AML-193 (cell line): Measurements from ENCODE around the gene KLHDC9.
"Not testable (repeated sequence)": the region's sequence is repeated elsewhere in the genome, so short reads cannot be mapped to it uniquely, and the experiment has no call there.

Experiments used
- DNase-seq, 2 experiments: peaks; one replicate each; lab custom pipeline; 2025; lab: John Stamatoyannopoulos, UW

Gene KLHDC9

DNA sequence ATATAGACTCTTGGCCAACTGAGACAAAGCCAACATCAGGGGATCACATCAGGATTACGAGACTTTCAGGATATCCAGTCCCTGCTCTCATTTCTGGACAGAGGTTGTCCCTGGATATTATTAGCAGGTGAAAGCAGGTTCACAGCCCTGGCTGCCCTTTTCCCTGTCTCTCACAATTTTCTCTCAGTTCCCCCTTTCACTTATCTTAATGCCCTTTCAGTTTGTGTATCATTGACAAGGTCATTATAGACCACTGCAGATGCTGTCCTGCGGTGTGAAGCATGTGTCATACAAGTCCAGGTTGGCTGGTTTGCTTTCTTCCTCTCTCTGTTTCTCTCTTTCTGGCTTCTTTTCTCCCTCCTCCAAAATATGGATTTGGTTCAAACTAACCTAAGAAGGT lies 2.1 kb upstream of the KLHDC9 start:
- DNase-seq = no peak

- peak; percentile 61 to 66 for DNase-seq
These were observed 1.6 kb upstream of the KLHDC9 start for GRCh38 chr1:161096530-161096929.

- no peak for DNase-seq
These were observed 1.1 kb downstream of the KLHDC9 start for GRCh38 chr1:161099090-161099802.

- no peak for DNase-seq
These were observed 2.4 kb downstream of the KLHDC9 start for GRCh38 chr1:161100556-161100955.

DNA sequence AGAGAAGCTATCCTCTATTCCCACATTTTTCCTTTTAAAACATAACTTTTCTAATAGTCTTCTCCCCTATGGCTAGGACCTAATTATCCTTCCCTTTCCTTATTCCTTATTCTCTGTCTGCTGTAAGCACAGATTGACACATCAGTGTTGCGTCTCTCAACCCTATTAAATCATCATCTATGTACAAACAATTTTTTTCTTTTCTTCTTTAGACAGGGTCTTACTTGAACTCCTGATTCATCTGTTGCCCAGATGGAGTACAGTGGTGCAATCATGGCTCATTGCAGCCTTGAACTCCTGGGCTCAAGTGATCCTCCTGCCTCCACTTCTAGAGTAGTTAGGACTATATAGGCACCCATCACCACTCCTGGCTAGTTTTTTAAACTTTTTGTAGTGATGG lies 8.3 kb downstream of the KLHDC9 start:
- DNase-seq = no peak

- no peak for DNase-seq
These were observed 13.0 kb downstream of the KLHDC9 start for GRCh38 chr1:161111117-161111516.

- peak in 1 of 2 experiments; percentile 16 for DNase-seq
These were observed 13.4 kb downstream of the KLHDC9 start for GRCh38 chr1:161111527-161111926.

DNA sequence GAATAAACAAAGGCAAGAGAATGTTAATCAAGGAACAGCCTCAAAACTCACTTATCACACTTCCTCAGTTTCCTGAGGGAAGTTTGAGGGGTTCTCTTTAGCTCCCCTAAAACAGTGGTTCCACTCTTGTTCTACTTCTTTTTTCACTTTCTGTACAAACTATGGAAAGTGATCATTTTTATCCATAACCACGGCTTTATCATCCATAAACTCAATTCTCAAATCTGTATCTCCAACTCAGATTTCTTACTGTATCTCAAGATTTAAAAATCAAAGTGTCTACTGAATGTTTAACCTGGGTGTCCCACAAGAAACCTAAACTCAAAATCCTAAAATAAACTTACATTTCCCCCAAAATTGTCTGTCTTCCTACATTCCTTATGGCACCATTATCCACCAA lies 15.8 kb downstream of the KLHDC9 start:
- no peak for DNase-seq

GRCh38 chr1:161114556-161114955 lies 16.4 kb downstream of the KLHDC9 start:
- no peak for DNase-seq

DNA sequence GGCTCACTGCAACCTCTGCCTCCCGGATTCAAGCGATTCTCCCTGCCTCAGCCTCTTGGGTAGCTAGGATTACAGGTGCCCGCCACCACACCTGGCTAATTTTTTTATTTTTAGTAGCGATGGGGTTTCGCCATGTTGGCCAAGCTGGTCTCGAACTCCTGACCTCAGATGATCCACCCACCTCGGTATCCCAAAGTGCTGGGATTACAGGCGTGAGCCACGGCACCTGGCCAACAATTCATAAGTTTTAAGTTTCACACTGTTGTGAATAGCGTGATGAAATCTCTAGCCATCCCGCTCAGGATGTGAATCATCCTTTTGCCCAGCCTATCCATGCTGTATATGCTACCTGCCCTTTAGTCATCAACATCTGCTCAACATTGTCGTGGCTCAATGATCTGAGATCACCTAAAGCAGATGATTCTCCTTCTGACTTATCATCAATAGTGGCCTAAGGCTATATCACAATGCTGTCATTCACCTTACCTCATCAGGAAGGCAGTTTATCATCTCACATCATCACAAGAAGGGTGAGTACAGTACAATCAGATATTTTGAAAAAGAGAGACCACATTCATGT lies 17.1 kb downstream of the KLHDC9 start:
- DNase-seq = peak in 1 of 2 experiments; percentile 28

GRCh38 chr1:161115961-161116360 lies 17.8 kb downstream of the KLHDC9 start:
- not testable (repeated sequence) for DNase-seq

- peak; percentile 71 to 73 for DNase-seq
These were observed 19.8 kb downstream of the KLHDC9 start, which contains the start of the genes NIT1 and PFDN2 for GRCh38 chr1:161117759-161118581. TSS of gene NIT1 (plus strand) at chr1:161118105. CDS start at chr1:161118177, 72 bp downstream. TSS of gene PFDN2 (minus strand) at chr1:161118037. CDS start at chr1:161118026, 11 bp downstream.

- DNase-seq = peak; percentile 54 to 72
These were observed 21.1 kb downstream of the KLHDC9 start for GRCh38 chr1:161119092-161119903.

GRCh38 chr1:161121042-161121650 lies 23.0 kb downstream of the KLHDC9 start:
- DNase-seq = no peak

DNA sequence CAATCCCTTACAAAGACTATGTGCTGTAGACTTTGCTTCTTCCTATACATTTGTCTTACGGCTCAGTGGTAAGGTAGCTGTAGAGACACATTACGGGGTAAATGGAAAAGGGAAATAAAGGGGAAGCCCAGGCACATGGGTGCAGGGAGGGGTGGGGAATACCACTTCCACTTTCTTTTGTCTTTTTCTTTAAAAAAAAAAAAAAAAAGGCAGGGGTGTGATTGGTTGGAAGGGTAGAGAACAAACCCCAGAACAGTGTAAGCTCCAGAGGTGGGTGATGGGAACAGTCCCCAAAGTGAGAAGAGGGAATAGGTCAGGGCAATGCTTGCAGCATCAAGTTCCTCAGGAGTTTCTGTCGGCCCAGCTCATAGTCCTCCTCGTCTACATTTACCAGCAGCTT lies 23.7 kb downstream of the KLHDC9 start:
- peak; percentile 21 to 36 for DNase-seq

- no peak for DNase-seq
These were observed 24.8 kb downstream of the KLHDC9 start for GRCh38 chr1:161122967-161123366.

DNA sequence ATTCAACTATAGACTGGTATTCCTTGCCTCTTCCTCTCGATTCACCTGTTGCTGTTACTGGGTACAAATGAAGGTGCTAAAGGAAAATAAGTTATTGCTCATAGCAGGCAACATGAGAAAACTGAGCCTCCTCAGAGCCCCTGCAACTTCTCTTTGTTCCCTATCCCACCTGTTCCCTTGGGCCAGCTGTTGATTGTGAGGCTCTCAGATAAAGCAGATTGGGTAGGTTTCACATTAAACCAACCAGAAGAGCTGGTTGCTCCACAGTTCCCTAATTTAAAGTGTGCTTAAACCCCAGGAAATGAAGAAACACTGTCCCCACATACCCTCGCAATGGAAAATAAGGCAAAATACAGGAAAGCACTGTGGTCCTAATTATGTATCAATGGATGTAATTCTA lies 29.5 kb downstream of the KLHDC9 start:
- peak; percentile 61 to 63 for DNase-seq

DNA sequence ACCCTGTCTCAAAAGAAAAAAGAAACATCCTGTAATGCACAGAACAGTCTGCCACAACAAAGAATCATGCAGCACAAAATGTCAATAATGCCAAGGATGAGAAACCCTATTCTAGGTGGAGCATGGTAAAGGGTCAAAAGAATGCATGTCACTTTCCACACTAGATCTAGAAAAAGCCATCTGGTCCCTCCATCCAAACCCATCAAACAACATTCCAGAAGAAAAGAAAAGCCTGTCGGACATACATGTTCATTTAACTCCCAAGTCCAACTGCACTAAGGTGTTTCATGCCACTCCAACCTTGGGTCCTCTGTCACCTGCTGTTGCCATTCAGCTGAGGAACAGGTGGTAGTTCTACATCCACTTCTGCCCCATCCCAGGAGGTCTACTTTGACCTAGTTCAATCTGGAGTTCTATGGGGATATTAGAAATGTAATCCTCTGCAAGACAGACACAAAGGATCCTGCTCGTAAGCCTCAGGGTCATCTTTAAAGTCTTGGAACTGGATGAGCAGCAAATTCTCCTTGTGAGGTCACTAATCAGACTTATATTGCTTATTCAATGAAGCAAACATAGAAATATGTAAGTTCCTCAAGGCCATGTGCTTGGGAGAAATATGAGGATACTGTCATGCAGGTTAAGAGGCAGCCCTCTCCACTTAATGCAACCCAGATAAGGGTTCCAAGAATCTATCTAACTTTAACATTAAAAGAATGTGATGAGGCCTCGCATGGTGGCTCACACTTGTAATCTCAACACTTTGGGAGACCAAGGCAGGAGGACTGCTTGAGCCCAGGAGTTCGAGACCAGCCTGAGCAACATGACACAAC lies 30.6 kb downstream of the KLHDC9 start:
- no peak for DNase-seq

- DNase-seq = no peak
These were observed 32.1 kb downstream of the KLHDC9 start for GRCh38 chr1:161130266-161130665.
